Adrenal gland (tissue), 12 donors: Measurements from ENCODE around the gene KTN1. TPM values are rescaled to one million over a fixed set of nuclear protein-coding genes. Genes with fewer than 3 reads are reported as not detected.

ENCODE experiments used
- DNase-seq, 7 donors: peaks; one replicate each; pipeline ENCODE4 v3.0.0-alpha.2; 2019 to 2020
- H3K27ac ChIP-seq, 5 donors: fragments of 200-600 bp; sonication (generic) in 4 of 5; 1 replicate in 3 of 5; 2 replicates in 2 of 5; pipeline versions ENCODE4 v1.5.1 to v1.8.0; 2016 to 2020; ENCODE audit warnings: mild to moderate bottlenecking in 1 of 5
- H3K27me3 ChIP-seq: fragments of 200-600 bp; 2 replicates; pipeline ENCODE4 v1.8.0; 2021
- H3K36me3 ChIP-seq, 2 donors: fragments of 200-600 bp; replicated peaks in 1 of 2; 1 replicate in 1 of 2; 2 replicates in 1 of 2; pipeline versions ENCODE4 v1.5.1 to v1.8.0; 2018 to 2022
- H3K4me1 ChIP-seq, 2 donors: fragments of 200-600 bp; replicated peaks in 1 of 2; 1 replicate in 1 of 2; 2 replicates in 1 of 2; pipeline versions ENCODE4 v1.5.1 to v1.8.0; 2018 to 2021
- H3K4me3 ChIP-seq, 4 donors: fragments of 200-600 bp; sonication (generic) in 3 of 4; one replicate each; pipeline ENCODE4 v1.5.1; 2016 to 2018
- H3K9me3 ChIP-seq, 3 donors: fragments of 200-600 bp; sonication (generic) in 1 of 3; replicated peaks in 1 of 3; 1 replicate in 2 of 3; 2 replicates in 1 of 3; pipeline versions ENCODE4 v1.5.1 to v1.8.0; 2016 to 2021
- POLR2A ChIP-seq, 2 donors: fragments of 450-650 bp; IDR thresholded peaks; one replicate each; pipeline ENCODE4 v1.6.1; 2017; ENCODE audit warnings: antibody characterized with exemption in 2 of 2, mild to moderate bottlenecking in 2 of 2, moderate library complexity in 1 of 2
- WGBS, 4 donors: extraction: QIAGEN DNeasy Blood & Tissue Kit in 2 of 4; methylation state at CpG; one replicate each; pipeline versions ENCODE4 v1.1.5 to v1.1.7; 2013 to 2017; 5-methylcytosine and 5-hydroxymethylcytosine counted together
- intact Hi-C, 2 donors: fragments of 100-400 bp; cut with DNase I; formaldehyde crosslinking; loops; one replicate each; pipeline versions ENCODE4 v1.14.1 to v1.15.0; 2022 to 2023
- polyA plus RNA-seq, 3 donors: library from polyadenylated mRNA; stranded (reverse); fragments of 200-250 nt in 2 of 3; fragments of 350-450 nt in 1 of 3; fragmentation: Illumina TruSeq in 1 of 3; extraction: RNeasy Lipid Tissue Mini Kit (QIAGEN cat#74804) in 1 of 3; gene quantifications; one replicate each; pipeline ENCODE4 v1.2.3, GENCODE V29; 2013 to 2014
- total RNA-seq, 9 donors: library from RNA; depleted of rRNA in 4 of 9; stranded (reverse); fragments of >200 nt in 4 of 9; fragments of 120-200 nt in 1 of 9; fragmentation: NEBNext Ultra II Directional in 1 of 9; extraction: Animal tissue kit (Norgen Biotek cat#: 25700) in 1 of 9; gene quantifications; one replicate each; pipeline versions ENCODE4 v1.1.0 to v1.2.4, GENCODE V29; 2013 to 2023
- TF ChIP-seq, protein P1 (sequence below), 6 experiments: fragments of 450-650 bp in 4 of 6; fragments of 200-600 bp in 2 of 6; sonication (generic) in 1 of 6; IDR thresholded peaks; 1 replicate in 5 of 6; 2 replicates in 1 of 6; pipeline versions ENCODE4 v1.5.1 to v1.8.0; 2016 to 2021; ENCODE audit warnings: antibody characterized with exemption in 6 of 6, mild to moderate bottlenecking in 2 of 6, moderate library complexity in 1 of 6
- donor health status: healthy with polysubstance abuse.
- donor health status: Bipolar disorder and iron deficiency.
- donor health status: DM: yes; HTN: yes; CAD: no.
- donor health status: DM: no; HTN: no; CAD: no.
- donor health status: DM: no; HTN: no; CAD: no.
- donor health status: DM: yes; HTN: yes; CAD: no.

The KTN1 gene
- total and polyA plus RNA-seq, 12 donors = 60.4 to 283 (median 154) TPM

DNA sequence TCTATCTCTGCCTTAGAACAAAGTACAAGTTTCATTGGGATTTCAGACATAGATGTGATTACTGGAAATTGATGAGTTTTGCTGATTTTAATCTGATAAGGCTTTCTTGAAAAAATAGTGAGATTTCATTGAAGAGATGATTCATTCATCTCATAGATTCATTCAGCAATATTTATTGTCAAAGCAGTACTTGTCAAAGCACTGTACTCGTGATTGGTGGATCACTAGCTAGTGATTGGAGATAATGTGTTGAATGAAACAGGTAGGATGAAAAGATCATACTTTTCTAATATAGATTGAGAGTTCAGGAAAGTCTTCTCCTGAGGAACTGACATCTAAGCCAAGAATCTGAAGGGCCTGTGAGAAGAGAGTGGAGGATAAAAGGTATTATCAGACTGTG, 71.0 kb downstream of the KTN1 start:
- peaks cover 0 to 69% of the 10 kb centered on the region in 2 donors for H3K36me3 ChIP-seq
- H3K9me3 ChIP-seq = no peaks in the 10 kb centered on the region
- TF ChIP-seq POLR2A (IDR thresholded peaks at IDR 0.05) = no peak
- TF ChIP-seq, protein P1, sequence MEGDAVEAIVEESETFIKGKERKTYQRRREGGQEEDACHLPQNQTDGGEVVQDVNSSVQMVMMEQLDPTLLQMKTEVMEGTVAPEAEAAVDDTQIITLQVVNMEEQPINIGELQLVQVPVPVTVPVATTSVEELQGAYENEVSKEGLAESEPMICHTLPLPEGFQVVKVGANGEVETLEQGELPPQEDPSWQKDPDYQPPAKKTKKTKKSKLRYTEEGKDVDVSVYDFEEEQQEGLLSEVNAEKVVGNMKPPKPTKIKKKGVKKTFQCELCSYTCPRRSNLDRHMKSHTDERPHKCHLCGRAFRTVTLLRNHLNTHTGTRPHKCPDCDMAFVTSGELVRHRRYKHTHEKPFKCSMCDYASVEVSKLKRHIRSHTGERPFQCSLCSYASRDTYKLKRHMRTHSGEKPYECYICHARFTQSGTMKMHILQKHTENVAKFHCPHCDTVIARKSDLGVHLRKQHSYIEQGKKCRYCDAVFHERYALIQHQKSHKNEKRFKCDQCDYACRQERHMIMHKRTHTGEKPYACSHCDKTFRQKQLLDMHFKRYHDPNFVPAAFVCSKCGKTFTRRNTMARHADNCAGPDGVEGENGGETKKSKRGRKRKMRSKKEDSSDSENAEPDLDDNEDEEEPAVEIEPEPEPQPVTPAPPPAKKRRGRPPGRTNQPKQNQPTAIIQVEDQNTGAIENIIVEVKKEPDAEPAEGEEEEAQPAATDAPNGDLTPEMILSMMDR (IDR thresholded peaks at IDR 0.05) = no peak
- H3K4me3 ChIP-seq = no peak overlapping the region
- H3K4me1 ChIP-seq = peaks cover 4 to 26% of the 10 kb centered on the region in 2 donors
- no peak for DNase-seq
- 42 to 57% (median 50%) methylated on average over 1 of the region's 1 CpG for WGBS, 4 donors
- H3K27ac ChIP-seq = no peak overlapping the region
- H3K27me3 ChIP-seq = no peaks in the 10 kb centered on the region
- intact Hi-C loops = no loop called here

DNA sequence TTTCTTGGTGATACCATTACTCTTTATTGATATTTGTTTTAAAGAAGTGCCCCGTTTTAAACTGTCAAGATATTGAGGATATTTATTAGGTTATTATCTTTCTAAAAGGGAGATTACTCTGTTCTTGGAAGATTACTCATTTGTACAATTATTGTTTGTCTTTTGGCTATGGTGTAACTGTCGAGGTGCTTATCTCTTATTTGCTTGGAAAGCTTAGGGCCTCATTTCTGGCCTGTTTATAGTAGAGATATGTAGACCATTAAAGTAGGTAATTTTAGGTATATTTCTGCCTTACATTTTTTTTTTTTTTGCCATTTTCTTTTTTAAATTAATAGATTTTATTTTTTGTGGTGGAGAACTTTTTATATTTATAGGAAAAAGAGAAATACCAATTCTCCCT, 74.2 kb downstream of the KTN1 start:
- H3K27me3 ChIP-seq = no peaks in the 10 kb centered on the region
- H3K27ac ChIP-seq = no peak overlapping the region
- no peak for DNase-seq
- H3K9me3 ChIP-seq = no peaks in the 10 kb centered on the region
- intact Hi-C loops = no loop called here
- 29 to 38% (median 31%) methylated on average over 2 of the region's 2 CpGs for WGBS, 4 donors
- TF ChIP-seq POLR2A (IDR thresholded peaks at IDR 0.05) = no peak
- TF ChIP-seq, protein P1 (IDR thresholded peaks at IDR 0.05) = no peak
- no peak overlapping the region for H3K4me3 ChIP-seq
- peaks cover 0 to 66% of the 10 kb centered on the region in 2 donors for H3K36me3 ChIP-seq
- H3K4me1 ChIP-seq = peaks cover 4 to 25% of the 10 kb centered on the region in 2 donors

DNA sequence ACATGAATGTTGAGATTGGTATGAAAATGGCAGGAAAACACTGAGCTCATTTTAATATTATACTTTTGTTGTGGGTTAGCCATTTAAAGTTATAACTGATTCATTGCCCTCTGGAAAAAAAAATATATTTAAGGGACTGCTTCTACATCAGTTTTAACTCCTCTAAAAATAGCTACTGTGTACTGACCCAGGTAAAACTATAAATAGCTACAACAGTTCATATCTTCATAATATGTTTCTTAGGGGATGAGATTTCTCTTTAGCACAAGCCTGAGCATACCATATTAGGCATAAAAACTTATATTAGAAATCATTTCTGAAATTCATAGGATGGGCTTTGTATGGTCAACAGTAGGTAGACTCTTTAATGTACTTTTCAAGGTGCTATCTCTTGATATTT, 81.0 kb downstream of the KTN1 start:
- Histone ChIP-seq H3K9me3 (no peaks in the 10 kb centered on the region), H3K27ac (no peak overlapping the region), H3K27me3 (no peaks in the 10 kb centered on the region), H3K4me3 (no peak overlapping the region), H3K36me3 (peaks cover 0 to 15% of the 10 kb centered on the region in 2 donors), H3K4me1 (no peaks in the 10 kb centered on the region)
- intact Hi-C loops = no loop called here
- TF ChIP-seq, protein P1 (IDR thresholded peaks at IDR 0.05) = no peak
- no peak for TF ChIP-seq POLR2A (IDR thresholded peaks at IDR 0.05)
- DNase-seq = no peak

DNA sequence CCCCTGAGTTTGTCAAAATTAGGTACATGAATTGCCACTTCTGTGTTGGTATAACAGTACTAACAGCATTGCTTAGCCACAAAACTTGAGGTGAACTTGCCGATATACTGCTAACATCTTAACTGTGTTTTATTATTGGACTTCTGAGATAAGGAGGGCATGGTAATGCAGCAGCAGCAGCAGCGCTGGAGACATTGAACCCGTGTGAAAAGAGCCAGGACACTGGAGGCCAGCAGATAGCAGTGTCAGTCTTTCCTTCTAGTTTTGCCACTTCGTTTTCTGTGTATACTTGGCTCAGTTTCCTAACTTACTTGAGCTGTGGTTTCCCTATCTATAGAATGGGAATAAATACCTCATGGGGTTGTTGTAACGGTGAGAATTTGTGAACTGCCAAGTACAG, 82.7 kb downstream of the KTN1 start:
- Histone ChIP-seq H3K4me3 (no peak overlapping the region), H3K27me3 (no peaks in the 10 kb centered on the region), H3K27ac (no peak overlapping the region), H3K36me3 (peaks cover 0 to 5% of the 10 kb centered on the region in 2 donors), H3K4me1 (no peaks in the 10 kb centered on the region), H3K9me3 (no peaks in the 10 kb centered on the region)
- intact Hi-C loops = no loop called here
- no peak for DNase-seq
- TF ChIP-seq, protein P1 (IDR thresholded peaks at IDR 0.05) = no peak
- no peak for TF ChIP-seq POLR2A (IDR thresholded peaks at IDR 0.05)
- WGBS, 4 donors = 92 to 100% (median 95%) methylated on average over 5 of the region's 5 CpGs
